ENCODE data around the gene HS1BP3.

HS1BP3 gene

GRCh38 chr2:20599861-20600461 is 50.9 kb downstream of the HS1BP3 start:
- DNase-seq (ENCODE audit: low spot score) = no peak

- DNase-seq (ENCODE audit: low spot score) = no peak
These were observed 51.8 kb downstream of the HS1BP3 start for GRCh38 chr2:20599001-20599600.

GRCh38 chr2:20597860-20598183 is 53.1 kb downstream of the HS1BP3 start:
- no peak for DNase-seq (ENCODE audit: low spot score)

GRCh38 chr2:20596973-20597859 is 53.7 kb downstream of the HS1BP3 start:
- DNase-seq (ENCODE audit: low spot score) = no peak

- DNase-seq (ENCODE audit: low spot score) = no peak
These were observed 54.5 kb downstream of the HS1BP3 start for GRCh38 chr2:20596193-20596972.

- DNase-seq (ENCODE audit: low spot score) = no peak
These were observed 55.3 kb downstream of the HS1BP3 start for GRCh38 chr2:20595439-20596192.

- no peak for DNase-seq (ENCODE audit: low spot score)
These were observed 55.9 kb downstream of the HS1BP3 start for GRCh38 chr2:20594957-20595356.

GRCh38 chr2:20594048-20594750 is 56.7 kb downstream of the HS1BP3 start:
- no peak for DNase-seq (ENCODE audit: low spot score)

GRCh38 chr2:20593072-20594034 is 57.5 kb downstream of the HS1BP3 start:
- DNase-seq (ENCODE audit: low spot score) = peak; percentile 63

- DNase-seq (ENCODE audit: low spot score) = no peak
These were observed 58.5 kb downstream of the HS1BP3 start for GRCh38 chr2:20592106-20593071.

GRCh38 chr2:20590704-20591515 is 60.0 kb downstream of the HS1BP3 start:
- no peak for DNase-seq (ENCODE audit: low spot score)

- peak; percentile 61 for DNase-seq (ENCODE audit: low spot score)
These were observed 60.8 kb downstream of the HS1BP3 start for GRCh38 chr2:20589975-20590703.

- no peak for DNase-seq (ENCODE audit: low spot score)
These were observed 61.7 kb downstream of the HS1BP3 start for GRCh38 chr2:20588918-20589871.

- DNase-seq (ENCODE audit: low spot score) = no peak
These were observed 64.9 kb downstream of the HS1BP3 start for GRCh38 chr2:20585710-20586594.

GRCh38 chr2:20585359-20585709 is 65.6 kb downstream of the HS1BP3 start:
- DNase-seq (ENCODE audit: low spot score) = no peak
